NCI-H2227 treated with DMSO at 0.1 percent for 48 hours (cell line): Measurements from ENCODE around the gene PRKD2.
"Not testable (repeated sequence)": the region's sequence is repeated elsewhere in the genome, so short reads cannot be mapped to it uniquely, and the experiment has no call there.

Experiments used
- DNase-seq: peaks from one replicate; lab custom pipeline; 2025; lab: John Stamatoyannopoulos, UW

PRKD2 gene

DNA sequence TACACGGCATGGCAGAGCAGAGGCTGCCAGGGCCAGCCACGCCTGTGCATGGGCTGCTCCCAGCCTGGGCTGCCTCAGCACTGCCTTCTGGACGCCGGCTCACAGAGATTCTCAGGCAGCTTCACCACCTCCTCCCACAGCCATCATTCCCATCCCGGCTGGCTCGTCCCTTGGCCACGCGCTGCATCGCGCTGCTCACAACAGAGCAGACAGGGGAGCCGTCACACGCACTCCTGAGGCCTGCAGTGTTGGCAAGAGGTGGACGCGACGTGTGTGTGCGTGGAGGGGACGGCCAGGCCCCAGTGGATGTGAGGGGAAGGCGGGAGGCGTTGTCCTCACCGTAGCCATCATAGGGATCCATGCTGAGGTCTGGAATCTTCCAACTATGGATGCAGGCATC, 7.6 kb upstream of the PRKD2 start:
- peak; percentile 7 for DNase-seq

- no peak for DNase-seq
Observed at GRCh38 chr19:46723471-46723870, 6.6 kb upstream of the PRKD2 start.

DNA sequence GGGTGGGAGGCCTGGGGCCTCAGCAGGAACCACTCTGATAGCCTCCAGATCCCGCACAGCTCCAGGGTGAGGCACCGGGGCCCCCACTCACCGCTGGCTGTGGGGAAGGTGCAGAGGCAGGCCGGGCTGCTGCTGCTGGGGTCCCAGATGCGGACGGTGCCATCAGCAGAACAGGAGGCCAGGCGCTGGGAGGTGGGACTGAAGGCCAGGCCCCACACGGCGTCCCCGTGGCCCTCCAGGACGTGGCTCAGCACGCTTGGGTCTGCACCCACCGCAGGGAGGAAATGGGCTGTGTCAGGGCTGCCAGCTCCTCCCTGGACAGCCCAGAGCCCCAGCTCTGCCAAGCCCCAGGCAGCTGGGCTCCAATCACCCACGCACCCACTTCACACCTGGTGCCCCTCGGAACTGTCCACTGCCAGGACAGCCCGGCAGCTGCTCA, 6.1 kb upstream of the PRKD2 start:
- DNase-seq: no peak

DNA sequence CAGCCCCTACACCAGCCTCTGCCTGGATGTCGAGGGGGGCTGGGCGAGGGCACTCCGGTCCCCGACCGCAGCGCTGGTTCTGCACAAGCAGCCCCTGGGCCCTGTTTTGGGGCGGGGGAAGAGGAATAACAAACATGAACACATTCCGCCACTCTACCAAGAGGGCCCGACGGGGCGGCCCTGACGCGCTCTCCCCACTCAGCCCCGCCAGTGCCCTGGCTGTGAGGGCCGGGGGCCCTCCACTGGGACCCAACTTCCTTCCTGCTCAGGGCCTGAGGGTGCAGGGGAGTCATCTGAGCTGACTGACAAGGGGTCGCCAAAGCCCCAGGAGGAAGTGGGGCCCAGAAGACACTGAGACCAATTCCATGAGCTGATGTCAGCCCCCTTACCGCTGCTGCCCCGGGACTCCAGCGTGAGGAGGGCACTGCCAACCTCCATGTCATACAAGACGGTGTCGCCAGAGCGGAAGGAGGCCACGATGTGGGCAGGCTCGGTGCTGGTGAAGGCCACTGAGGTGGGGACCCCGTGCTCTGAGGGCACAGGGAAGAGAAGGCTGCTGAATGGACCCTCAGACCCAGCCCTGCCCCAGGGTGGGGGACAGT, 5.6 kb upstream of the PRKD2 start:
- no peak for DNase-seq

GRCh38 chr19:46722004-46722380, 5.1 kb upstream of the PRKD2 start:
- no peak for DNase-seq

DNA sequence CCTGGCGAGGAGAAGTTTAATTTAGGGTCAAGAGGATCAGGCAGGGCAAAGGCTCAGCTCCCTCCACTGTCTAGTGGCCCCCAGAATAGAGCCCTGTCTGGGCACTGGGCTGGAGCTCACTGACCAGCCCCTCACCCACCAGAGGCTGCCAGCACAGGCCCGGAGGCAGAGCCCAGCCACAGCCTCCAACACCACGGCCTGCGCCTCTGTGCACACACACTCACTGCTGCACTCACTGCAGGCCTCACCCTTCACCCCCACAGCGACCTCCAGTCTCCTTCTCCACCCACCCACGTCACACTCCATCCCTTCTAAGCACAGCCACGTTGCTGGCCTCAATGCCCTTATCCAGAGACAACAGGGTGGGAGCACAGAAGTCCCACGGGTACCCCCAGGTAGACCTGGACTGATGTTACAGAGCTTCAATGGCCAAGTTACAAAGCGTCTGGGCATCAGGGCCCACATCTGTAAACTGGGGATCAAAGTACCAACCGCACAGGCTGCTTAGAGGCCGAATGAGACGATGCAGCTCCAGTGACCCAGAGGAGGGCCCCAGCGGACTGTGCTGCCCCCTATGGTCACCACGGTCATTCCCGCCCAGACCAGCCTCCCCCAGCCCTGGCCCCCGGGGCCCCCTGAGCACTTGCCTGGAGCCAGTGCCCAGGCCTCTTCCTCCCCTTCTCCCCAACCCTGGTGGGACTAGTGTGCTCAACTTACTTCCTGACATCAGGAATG, 4.5 kb upstream of the PRKD2 start:
- DNase-seq: no peak

DNA sequence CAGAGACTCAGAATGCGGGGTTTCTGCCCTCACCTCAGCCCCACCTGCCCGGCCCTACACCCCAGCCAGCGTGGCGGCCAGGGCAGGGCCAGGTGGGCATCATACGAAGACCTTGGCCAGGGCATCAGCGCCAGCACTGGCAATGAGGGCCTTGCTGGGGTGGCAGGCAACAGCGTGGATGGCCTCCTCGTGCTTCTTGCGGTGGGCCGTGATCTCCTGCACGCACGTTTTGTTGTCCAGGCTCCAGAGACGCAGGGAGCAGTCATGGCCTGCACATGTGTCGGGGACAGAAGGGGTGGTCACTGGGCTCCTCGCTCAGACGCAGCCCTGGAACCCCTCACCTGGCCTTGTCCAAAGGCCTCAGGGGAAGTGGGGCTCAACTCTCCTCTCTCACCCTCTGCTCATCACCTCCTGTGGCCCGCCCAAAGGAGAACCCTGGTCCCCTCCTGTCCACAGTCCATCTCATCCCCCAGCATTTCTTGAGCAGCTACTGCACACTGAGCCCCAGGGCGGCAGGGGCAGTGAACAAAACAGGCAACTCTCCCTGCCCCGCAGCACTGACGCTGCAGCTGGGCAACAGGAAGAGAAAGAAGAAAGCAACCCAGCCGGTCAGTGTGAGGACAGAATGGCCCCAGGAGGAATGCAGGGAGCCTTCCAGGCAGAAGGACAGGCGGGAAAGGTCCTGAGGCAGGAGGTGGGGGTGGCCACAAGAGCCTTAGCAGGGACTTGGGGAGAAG, 3.8 kb upstream of the PRKD2 start:
- DNase-seq: no peak

DNA sequence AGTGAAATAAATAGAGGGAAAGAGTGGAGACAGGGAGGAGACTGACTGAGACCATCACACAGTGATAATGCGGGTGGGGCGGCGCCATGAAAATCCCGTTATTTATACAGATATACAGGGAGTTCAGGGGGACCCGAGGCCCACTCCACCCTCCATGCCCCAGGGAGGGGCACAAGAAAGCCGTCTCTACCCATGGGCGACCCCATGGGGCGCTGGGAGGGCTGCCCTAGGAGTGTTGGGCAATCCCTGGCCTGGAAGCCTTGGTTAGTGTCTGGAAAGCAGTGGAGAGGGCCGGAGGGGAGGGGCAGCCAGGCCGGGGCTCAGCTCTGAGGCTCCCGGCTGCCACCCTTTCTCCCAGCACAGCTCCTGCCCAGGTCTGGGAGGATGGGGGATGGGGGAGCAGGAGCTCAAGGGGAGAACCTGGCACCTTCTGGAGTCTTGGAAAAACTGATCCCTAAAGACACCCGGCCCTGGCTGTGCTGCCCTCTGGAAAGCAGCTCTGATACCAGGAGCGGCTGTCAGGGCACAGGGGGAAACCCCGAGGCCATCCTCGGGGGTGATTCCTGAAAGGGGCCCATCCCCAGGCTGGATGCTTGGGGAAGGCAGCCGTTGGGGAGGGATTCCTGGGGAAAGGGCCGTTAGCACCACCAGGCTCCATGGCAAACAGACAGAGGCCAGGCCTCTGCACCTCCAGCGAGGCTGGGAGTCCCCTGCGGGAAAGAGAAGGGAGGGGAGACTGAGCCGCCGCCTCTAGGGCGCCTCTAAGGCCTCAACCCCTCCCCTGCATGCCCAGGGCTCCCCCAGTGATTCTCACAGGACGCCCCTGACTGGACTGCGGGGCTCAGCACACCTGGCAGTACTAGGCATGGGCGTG, 3.0 kb upstream of the PRKD2 start:
- DNase-seq: no peak

DNA sequence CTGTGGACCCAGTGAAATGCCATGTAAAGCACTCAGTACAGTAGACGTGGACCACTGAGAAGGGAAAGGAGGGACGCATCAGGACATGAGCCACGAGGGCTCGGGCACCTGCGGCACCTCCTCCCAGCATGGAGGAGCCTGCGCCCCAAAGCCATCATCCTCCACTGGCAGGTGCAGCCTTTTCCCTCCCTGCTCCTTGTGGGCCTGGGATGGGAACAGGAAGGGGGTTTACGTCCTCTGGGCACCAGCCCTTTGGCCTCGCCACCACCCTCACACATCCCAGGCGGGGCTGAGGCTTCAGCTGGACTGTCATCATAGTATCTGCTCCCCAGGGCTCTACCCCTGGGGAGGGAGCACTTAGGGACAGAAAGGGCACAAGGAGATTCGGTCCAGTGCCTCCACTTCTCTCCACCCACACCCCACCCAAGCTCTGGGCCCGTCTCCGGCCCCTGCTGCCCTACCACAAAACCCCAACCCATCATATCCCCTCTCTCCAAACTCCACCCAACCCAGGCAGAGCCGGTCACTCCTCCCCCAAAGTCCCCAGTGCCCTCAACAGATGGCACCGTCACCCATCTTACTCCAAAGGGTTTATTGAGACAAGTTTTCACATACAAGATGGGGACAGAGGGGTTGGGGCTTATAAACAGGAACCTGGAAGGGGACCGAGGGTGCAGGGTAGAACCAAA, 2.2 kb upstream of the PRKD2 start:
- DNase-seq: no peak

DNA sequence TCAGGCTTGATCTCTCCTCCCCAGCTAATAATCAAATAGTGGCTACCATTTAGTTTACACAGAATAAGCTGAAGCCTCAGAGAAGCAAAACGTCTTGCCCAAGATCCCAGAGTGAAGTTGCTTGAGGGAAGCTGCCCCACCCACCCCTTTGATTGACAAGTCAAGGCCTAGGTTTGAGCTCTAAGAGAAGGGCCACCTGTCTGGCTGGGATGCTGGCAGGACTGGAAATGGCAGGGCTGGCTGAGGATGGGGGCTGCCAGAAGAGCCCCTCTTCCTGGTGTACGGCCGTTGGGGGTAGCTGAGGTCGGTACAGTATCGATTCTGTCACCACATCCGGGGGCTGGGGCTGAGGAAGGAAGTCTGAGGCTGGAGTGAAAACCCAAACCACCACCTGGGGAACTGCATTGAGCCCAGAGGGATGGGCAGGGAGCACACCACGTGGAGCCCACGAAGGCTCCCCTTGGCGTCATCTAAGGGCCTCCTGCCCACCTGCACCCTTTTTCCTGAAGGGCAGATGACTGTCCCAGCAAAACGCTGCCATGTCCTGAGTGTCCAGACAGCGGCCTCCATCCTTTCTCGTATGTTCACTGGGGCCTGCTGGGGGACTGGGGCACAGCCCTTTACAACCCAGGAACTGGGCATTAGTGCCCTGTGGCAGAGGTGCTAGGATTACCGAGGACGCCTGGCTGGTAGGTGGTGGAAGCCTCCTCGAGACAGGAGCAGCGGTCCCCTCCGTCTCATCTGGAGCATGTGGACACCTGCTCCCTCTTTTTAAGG, 1.4 kb upstream of the PRKD2 start:
- peak; percentile 2 for DNase-seq

DNA sequence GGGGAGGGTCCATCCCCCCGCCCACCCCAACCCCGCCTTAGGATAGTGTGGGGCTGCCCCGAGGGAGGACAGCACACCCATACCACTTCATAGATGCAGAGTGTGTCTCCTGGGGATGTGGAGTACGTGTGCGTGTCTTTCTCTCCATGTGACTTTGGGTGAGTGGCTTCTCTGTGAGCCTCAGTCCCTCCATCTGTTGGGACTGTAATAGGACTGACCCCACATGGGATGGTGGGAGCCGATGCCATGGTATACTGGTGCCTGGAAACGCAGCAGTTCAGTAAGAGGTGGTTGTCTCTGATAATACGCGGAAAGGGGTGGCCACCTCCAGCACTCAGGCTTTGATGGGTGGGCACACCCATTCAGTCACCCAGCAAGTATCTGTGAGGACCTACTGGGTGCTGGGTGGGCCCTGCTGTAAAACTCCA, 816 bp upstream of the PRKD2 start:
- DNase-seq: no peak

DNA sequence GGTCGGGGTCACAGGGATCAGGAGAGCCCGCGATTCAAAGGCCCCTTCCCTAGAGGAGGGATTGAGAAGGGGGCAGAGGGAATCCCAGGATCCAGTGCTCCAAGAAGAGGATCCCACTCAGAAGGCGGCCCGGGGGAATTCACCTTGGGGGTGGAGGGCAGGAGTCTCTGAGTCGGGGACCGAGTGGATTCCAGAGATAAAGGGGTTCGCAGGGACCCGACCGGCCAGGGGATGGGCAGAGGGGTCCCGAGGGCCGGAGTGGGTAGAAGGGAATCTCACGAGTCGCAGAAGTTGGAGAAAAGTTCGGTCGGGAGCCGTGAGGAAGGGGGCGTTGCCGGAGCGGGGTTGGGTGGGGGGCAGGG, 261 bp downstream of the PRKD2 start:
- no peak for DNase-seq

- no peak for DNase-seq
Observed at GRCh38 chr19:46715975-46716671, 791 bp downstream of the PRKD2 start.

- no peak for DNase-seq
Observed at GRCh38 chr19:46715620-46715974, 1.3 kb downstream of the PRKD2 start.

- no peak for DNase-seq
Observed at GRCh38 chr19:46714444-46715106, 2.3 kb downstream of the PRKD2 start.

DNA sequence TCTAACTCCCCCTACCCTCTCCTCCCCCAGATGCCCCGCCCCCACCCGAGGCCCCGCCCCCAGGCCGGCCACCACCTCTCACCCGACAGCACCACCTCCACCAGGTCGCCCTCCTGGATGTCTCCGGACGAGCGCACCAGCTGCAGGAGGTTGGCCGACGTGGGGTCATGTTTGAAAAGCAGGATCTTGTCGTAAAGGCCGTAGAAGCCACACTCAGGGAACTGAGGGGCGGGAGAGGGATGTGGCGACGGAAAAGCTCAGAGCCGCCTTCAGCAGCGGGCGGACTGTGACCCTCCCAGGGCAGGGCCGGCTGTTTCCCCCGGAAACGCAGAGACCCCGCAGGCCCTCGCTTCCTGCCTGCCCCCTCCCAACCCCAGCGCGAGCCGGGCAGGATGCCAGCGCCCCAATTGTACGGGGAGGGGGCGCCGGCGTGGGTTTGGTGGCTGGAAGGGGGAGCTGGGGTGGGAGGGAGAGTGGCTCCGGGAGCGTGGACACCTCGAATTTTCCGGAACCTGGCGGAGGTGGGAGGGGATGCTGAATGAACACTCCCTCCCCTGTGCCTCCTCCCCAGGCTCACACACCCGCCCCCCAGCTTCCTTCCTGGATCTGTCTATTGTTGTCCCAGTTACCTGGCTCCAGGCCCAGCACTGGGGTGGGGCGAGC, 3.0 kb downstream of the PRKD2 start:
- peak; percentile 9 for DNase-seq

GRCh38 chr19:46712768-46713338, 4.1 kb downstream of the PRKD2 start:
- DNase-seq: not testable (repeated sequence)

- DNase-seq: no peak
Observed at GRCh38 chr19:46710687-46711086, 6.2 kb downstream of the PRKD2 start.
